8988T (cell line): Measurements from ENCODE around the gene SLC35E3.

Source experiments
- DNase-seq: peaks from one replicate; pipeline ENCODE4 v3.0.0; 2011

The SLC35E3 gene

GRCh38 chr12:68745904-68746571, at the start of gene SLC35E3:
TSS of gene SLC35E3 (plus strand) at chr12:68746176. CDS start at chr12:68746378, 202 bp downstream.
- peak; percentile 86 for DNase-seq

- DNase-seq, result no peak
Observed at GRCh38 chr12:68699486-68699885, 46.5 kb upstream of the SLC35E3 start.

GRCh38 chr12:68727776-68728175, 18.2 kb upstream of the SLC35E3 start:
- no peak for DNase-seq

GRCh38 chr12:68733661-68734071, 12.3 kb upstream of the SLC35E3 start:
- no peak for DNase-seq

- no peak for DNase-seq
Observed at GRCh38 chr12:68739891-68740290, 6.1 kb upstream of the SLC35E3 start.

GRCh38 chr12:68743356-68743755, 2.6 kb upstream of the SLC35E3 start:
- DNase-seq, result no peak

GRCh38 chr12:68745376-68745903, 536 bp upstream of the SLC35E3 start:
- DNase-seq, result no peak

GRCh38 chr12:68746572-68747180, 700 bp downstream of the SLC35E3 start:
- DNase-seq, result peak; percentile 21

GRCh38 chr12:68749443-68749842, 3.5 kb downstream of the SLC35E3 start:
- no peak for DNase-seq

GRCh38 chr12:68749861-68750260, 3.9 kb downstream of the SLC35E3 start:
- no peak for DNase-seq

GRCh38 chr12:68750506-68750905, 4.5 kb downstream of the SLC35E3 start:
- DNase-seq, result no peak

- no peak for DNase-seq
Observed at GRCh38 chr12:68755536-68756243, 9.7 kb downstream of the SLC35E3 start.

GRCh38 chr12:68759852-68760251, 13.9 kb downstream of the SLC35E3 start:
- DNase-seq, result no peak

GRCh38 chr12:68760806-68761441, 14.9 kb downstream of the SLC35E3 start:
- no peak for DNase-seq

- DNase-seq, result no peak
Observed at GRCh38 chr12:68761442-68761812, 15.5 kb downstream of the SLC35E3 start.

GRCh38 chr12:68761901-68762630, 16.1 kb downstream of the SLC35E3 start:
- no peak for DNase-seq

- DNase-seq, result no peak
Observed at GRCh38 chr12:68762691-68763090, 16.7 kb downstream of the SLC35E3 start.

- no peak for DNase-seq
Observed at GRCh38 chr12:68765696-68766095, 19.7 kb downstream of the SLC35E3 start.

- DNase-seq, result no peak
Observed at GRCh38 chr12:68766646-68767045, 20.7 kb downstream of the SLC35E3 start.

- no peak for DNase-seq
Observed at GRCh38 chr12:68767191-68767590, 21.2 kb downstream of the SLC35E3 start.

GRCh38 chr12:68768431-68768939, 22.5 kb downstream of the SLC35E3 start:
- no peak for DNase-seq

- no peak for DNase-seq
Observed at GRCh38 chr12:68769941-68770340, 24.0 kb downstream of the SLC35E3 start.
